ENCODE results near the gene SLC25A18.

GRCh38 chr22:17586831-17587440 is 23.6 kb downstream of the SLC25A18 start:
- no peak for TF ChIP-seq CTCF (conservative IDR thresholded peaks at IDR 0.05; ENCODE audit: low read length)
- TF ChIP-seq EZH2phosphoT487 (IDR thresholded peaks at IDR 0.05; ENCODE audit: borderline replicate concordance, low read depth, low read length) = no peak

Data from OCI-LY7 (cell line).